ENCODE results near the gene U2AF2.

- TF ChIP-seq, protein P1, sequence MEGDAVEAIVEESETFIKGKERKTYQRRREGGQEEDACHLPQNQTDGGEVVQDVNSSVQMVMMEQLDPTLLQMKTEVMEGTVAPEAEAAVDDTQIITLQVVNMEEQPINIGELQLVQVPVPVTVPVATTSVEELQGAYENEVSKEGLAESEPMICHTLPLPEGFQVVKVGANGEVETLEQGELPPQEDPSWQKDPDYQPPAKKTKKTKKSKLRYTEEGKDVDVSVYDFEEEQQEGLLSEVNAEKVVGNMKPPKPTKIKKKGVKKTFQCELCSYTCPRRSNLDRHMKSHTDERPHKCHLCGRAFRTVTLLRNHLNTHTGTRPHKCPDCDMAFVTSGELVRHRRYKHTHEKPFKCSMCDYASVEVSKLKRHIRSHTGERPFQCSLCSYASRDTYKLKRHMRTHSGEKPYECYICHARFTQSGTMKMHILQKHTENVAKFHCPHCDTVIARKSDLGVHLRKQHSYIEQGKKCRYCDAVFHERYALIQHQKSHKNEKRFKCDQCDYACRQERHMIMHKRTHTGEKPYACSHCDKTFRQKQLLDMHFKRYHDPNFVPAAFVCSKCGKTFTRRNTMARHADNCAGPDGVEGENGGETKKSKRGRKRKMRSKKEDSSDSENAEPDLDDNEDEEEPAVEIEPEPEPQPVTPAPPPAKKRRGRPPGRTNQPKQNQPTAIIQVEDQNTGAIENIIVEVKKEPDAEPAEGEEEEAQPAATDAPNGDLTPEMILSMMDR (conservative IDR thresholded peaks at IDR 0.05; ENCODE audit: low read depth, low read length) = no peak
- no peak for TF ChIP-seq USF2 (IDR thresholded peaks at IDR 0.05; ENCODE audit: low read depth, low read length)
- no peak for TF ChIP-seq CEBPB (IDR thresholded peaks at IDR 0.05; ENCODE audit: low read depth, low read length)
- TF ChIP-seq RAD21 (IDR thresholded peaks at IDR 0.05; ENCODE audit: low read length) = no peak
- TF ChIP-seq POLR2A (IDR thresholded peaks at IDR 0.05; ENCODE audit: low read depth, low read length) = no peak
- no peak for TF ChIP-seq RFX5 (IDR thresholded peaks at IDR 0.05; ENCODE audit: low read depth, low read length)
- TF ChIP-seq MAZ (IDR thresholded peaks at IDR 0.05; ENCODE audit: borderline replicate concordance, low read depth, low read length) = no peak
- no peak for TF ChIP-seq BHLHE40 (IDR thresholded peaks at IDR 0.05; ENCODE audit: low read depth, low read length)
- TF ChIP-seq, protein P2, sequence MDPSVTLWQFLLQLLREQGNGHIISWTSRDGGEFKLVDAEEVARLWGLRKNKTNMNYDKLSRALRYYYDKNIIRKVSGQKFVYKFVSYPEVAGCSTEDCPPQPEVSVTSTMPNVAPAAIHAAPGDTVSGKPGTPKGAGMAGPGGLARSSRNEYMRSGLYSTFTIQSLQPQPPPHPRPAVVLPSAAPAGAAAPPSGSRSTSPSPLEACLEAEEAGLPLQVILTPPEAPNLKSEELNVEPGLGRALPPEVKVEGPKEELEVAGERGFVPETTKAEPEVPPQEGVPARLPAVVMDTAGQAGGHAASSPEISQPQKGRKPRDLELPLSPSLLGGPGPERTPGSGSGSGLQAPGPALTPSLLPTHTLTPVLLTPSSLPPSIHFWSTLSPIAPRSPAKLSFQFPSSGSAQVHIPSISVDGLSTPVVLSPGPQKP (IDR thresholded peaks at IDR 0.05; ENCODE audit: borderline replicate concordance, low read depth, low read length) = no peak
- no peak for TF ChIP-seq MXI1 (IDR thresholded peaks at IDR 0.05; ENCODE audit: borderline replicate concordance, low read depth, low read length)
These were observed 32.4 kb upstream of the U2AF2 start for GRCh38 chr19:55622242-55622969.
